ENCODE data around the gene KLHL20. TPM values are rescaled to one million over a fixed set of nuclear protein-coding genes. Genes with fewer than 3 reads are reported as not detected.

The KLHL20 gene
- total and polyA plus RNA-seq, 2 of the 13 experiments (the other 11 are each of a cell fraction or from before 2014, with no cell fraction given), result 7.4 to 14.3 TPM

DNA sequence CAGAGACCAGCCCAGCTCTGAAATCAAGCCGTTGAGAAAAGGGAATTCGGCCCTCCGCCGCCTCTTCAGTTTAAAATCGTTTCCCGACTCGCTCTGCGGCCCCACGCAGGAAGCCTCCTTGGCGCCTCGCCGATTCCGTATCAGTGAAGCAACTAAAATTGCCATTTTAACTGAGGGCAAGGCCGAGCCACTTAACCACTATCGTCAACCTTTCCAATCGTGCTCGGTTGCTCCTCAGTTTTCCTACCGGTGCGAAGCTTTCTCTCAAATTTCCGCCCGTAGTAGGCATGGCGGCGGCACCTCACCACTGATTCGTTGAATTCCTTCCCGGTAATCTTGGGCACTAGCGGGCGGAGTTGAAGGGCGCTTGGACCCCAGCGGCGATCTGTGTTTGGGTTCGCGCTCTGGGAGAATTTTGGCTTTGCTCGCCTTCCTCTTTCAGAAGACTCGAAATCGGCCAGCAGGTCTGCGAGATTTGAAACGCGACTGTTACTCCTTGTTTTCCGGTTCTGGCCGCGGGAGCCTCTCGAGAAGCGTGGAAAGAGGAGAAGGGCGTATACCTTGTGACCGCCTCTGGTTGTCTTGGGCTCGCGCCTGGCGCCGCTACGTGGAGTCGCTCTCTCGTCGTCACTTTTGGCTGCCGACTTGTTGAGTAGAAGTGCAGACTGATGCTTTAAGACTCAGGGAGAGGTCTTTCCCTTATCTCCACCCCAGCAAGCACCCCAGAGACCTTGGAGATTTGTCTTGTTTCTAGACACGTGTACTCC is 109.7 kb downstream of the KLHL20 start, which contains the start of the genes CENPL and DARS2 (continued):
- TF ChIP-seq, protein P1, sequence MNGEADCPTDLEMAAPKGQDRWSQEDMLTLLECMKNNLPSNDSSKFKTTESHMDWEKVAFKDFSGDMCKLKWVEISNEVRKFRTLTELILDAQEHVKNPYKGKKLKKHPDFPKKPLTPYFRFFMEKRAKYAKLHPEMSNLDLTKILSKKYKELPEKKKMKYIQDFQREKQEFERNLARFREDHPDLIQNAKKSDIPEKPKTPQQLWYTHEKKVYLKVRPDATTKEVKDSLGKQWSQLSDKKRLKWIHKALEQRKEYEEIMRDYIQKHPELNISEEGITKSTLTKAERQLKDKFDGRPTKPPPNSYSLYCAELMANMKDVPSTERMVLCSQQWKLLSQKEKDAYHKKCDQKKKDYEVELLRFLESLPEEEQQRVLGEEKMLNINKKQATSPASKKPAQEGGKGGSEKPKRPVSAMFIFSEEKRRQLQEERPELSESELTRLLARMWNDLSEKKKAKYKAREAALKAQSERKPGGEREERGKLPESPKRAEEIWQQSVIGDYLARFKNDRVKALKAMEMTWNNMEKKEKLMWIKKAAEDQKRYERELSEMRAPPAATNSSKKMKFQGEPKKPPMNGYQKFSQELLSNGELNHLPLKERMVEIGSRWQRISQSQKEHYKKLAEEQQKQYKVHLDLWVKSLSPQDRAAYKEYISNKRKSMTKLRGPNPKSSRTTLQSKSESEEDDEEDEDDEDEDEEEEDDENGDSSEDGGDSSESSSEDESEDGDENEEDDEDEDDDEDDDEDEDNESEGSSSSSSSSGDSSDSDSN (CRISPR knock-in tag; IDR thresholded peaks at IDR 0.05), result peak; percentile 42; the same call in 1 of the 2 replicates
- TF ChIP-seq ZNF530 (CRISPR knock-in tag; IDR thresholded peaks at IDR 0.05; ENCODE audit: low read depth) (no peak), ZNF20 (CRISPR knock-in tag; IDR thresholded peaks at IDR 0.05) (no peak), NFYC (CRISPR knock-in tag; IDR thresholded peaks at IDR 0.05) (peak; percentile 77), ZNF550 (CRISPR knock-in tag; IDR thresholded peaks at IDR 0.05; ENCODE audit: borderline replicate concordance) (peak; percentile 36; the same call in 1 of the 2 replicates), IKZF1 (IDR thresholded peaks at IDR 0.05) (no peak), RARG (CRISPR knock-in tag; IDR thresholded peaks at IDR 0.05; ENCODE audit: low read depth) (no peak), MYC (CRISPR knock-in tag; IDR thresholded peaks at IDR 0.05; ENCODE audit: borderline replicate concordance) (peak; percentile 75), THAP11 (CRISPR knock-in tag; IDR thresholded peaks at IDR 0.05) (peak; percentile 94), RFX5 (IDR thresholded peaks at IDR 0.05; ENCODE audit: low read depth, low read length) (0 out of 2 replicates have a peak, but pooled peaks have one; percentile 3), ZNF629 (CRISPR knock-in tag; conservative IDR thresholded peaks at IDR 0.05) (no peak), ZBTB7B (CRISPR knock-in tag; IDR thresholded peaks at IDR 0.05) (0 out of 2 replicates have a peak, but pooled peaks have one; percentile 6), ZNF12 (CRISPR knock-in tag; IDR thresholded peaks at IDR 0.05) (peak; percentile 30; the same call in 1 of the 2 replicates), ZNF775 (CRISPR knock-in tag; IDR thresholded peaks at IDR 0.05; ENCODE audit: borderline replicate concordance) (no peak), NR2F1 (CRISPR knock-in tag; IDR thresholded peaks at IDR 0.05) (no peak), PHF21A (CRISPR knock-in tag; IDR thresholded peaks at IDR 0.05) (peak; percentile 72; the same call in 1 of the 2 replicates), HOXD1 (CRISPR knock-in tag; IDR thresholded peaks at IDR 0.05) (no peak)
- TF ChIP-seq, protein P2, sequence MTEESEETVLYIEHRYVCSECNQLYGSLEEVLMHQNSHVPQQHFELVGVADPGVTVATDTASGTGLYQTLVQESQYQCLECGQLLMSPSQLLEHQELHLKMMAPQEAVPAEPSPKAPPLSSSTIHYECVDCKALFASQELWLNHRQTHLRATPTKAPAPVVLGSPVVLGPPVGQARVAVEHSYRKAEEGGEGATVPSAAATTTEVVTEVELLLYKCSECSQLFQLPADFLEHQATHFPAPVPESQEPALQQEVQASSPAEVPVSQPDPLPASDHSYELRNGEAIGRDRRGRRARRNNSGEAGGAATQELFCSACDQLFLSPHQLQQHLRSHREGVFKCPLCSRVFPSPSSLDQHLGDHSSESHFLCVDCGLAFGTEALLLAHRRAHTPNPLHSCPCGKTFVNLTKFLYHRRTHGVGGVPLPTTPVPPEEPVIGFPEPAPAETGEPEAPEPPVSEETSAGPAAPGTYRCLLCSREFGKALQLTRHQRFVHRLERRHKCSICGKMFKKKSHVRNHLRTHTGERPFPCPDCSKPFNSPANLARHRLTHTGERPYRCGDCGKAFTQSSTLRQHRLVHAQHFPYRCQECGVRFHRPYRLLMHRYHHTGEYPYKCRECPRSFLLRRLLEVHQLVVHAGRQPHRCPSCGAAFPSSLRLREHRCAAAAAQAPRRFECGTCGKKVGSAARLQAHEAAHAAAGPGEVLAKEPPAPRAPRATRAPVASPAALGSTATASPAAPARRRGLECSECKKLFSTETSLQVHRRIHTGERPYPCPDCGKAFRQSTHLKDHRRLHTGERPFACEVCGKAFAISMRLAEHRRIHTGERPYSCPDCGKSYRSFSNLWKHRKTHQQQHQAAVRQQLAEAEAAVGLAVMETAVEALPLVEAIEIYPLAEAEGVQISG (CRISPR knock-in tag; IDR thresholded peaks at IDR 0.05), result peak; percentile 97
- TF ChIP-seq, protein P3, sequence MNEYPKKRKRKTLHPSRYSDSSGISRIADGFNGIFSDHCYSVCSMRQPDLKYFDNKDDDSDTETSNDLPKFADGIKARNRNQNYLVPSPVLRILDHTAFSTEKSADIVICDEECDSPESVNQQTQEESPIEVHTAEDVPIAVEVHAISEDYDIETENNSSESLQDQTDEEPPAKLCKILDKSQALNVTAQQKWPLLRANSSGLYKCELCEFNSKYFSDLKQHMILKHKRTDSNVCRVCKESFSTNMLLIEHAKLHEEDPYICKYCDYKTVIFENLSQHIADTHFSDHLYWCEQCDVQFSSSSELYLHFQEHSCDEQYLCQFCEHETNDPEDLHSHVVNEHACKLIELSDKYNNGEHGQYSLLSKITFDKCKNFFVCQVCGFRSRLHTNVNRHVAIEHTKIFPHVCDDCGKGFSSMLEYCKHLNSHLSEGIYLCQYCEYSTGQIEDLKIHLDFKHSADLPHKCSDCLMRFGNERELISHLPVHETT (CRISPR knock-in tag; conservative IDR thresholded peaks at IDR 0.05), result peak; percentile 61; the same call in 1 of the 2 replicates
- TF ChIP-seq, protein P4, sequence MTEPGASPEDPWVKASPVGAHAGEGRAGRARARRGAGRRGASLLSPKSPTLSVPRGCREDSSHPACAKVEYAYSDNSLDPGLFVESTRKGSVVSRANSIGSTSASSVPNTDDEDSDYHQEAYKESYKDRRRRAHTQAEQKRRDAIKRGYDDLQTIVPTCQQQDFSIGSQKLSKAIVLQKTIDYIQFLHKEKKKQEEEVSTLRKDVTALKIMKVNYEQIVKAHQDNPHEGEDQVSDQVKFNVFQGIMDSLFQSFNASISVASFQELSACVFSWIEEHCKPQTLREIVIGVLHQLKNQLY (CRISPR knock-in tag; IDR thresholded peaks at IDR 0.05), result no peak; the same call in 1 of the 2 replicates
- TF ChIP-seq, protein P5, sequence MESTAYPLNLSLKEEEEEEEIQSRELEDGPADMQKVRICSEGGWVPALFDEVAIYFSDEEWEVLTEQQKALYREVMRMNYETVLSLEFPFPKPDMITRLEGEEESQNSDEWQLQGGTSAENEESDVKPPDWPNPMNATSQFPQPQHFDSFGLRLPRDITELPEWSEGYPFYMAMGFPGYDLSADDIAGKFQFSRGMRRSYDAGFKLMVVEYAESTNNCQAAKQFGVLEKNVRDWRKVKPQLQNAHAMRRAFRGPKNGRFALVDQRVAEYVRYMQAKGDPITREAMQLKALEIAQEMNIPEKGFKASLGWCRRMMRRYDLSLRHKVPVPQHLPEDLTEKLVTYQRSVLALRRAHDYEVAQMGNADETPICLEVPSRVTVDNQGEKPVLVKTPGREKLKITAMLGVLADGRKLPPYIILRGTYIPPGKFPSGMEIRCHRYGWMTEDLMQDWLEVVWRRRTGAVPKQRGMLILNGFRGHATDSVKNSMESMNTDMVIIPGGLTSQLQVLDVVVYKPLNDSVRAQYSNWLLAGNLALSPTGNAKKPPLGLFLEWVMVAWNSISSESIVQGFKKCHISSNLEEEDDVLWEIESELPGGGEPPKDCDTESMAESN (CRISPR knock-in tag; conservative IDR thresholded peaks at IDR 0.05), result peak; percentile 20; the same call in 1 of the 2 replicates

All from HepG2 (cell line).